K562 (cell line): ENCODE measurements around the gene CCDC137. TPM values are rescaled to one million over a fixed set of nuclear protein-coding genes. Genes with fewer than 3 reads are reported as not detected.

Experiments
- ATAC-seq: fragments of 200-7000 bp; cut with Tn5 transposase; 3 replicates; pipeline ENCODE4 v1.9.1; 2020; ENCODE audit warnings: moderate library complexity
- BruUV-seq: library from RNA; stranded (reverse); fragments of 400-500 nt; replicated peaks from 2 replicates; lab custom pipeline; 2021; lab: Mats Ljungman, UMichigan
- CTCF ChIA-PET: fragments of 300-600 bp; formaldehyde crosslinking; extraction: SDS; loops from one replicate; lab custom pipeline; 2021; ENCODE audit warnings: low intra/inter-chr PET ratio; lab: Yijun Ruan, JAX
- POLR2A ChIA-PET: fragments of 300-600, 350-650 bp; sonication (Branson Sonifier 250); formaldehyde crosslinking; extraction: SDS; loops from one replicate; lab custom pipeline; 2021; ENCODE audit warnings: antibody characterized with exemption, inconsistent platforms; lab: Yijun Ruan, JAX
- DNase-seq, 4 experiments: peaks; one replicate each; pipeline versions ENCODE4 v3.0.0 to v3.0.0-alpha.2; 2011 to 2018; ENCODE audit warnings: low spot score in 3 of 4, mixed read lengths in 3 of 4; ENCODE audit errors: extremely low read depth in 1 of 4
- FAIRE-seq: peaks from 2 replicates; lab custom pipeline; 2011; peaks lifted over from hg19 to GRCh38; lab: Jason Lieb, UNC
- H2AFZ ChIP-seq: 2 replicates; pipeline ENCODE4 v1.6.0; 2011; ENCODE audit warnings: low read depth, low read length, control low read depth, inconsistent platforms
- H3K27ac ChIP-seq: fragments of 200-600 bp; 3 replicates; pipeline ENCODE4 v1.8.0; 2011; ENCODE audit warnings: low read depth, mild to moderate bottlenecking, control low read depth, inconsistent platforms, low read length, moderate library complexity, mixed read lengths; ENCODE audit errors: extremely low read depth
- H3K27me3 ChIP-seq, 2 experiments: fragments of 300-600 bp in 1 of 2; 2 replicates in 1 of 2; 3 replicates in 1 of 2; pipeline versions ENCODE4 v1.6.0 to v1.8.0; 2011; ENCODE audit warnings: inconsistent platforms in 2 of 2, low read length in 2 of 2, mild to moderate bottlenecking in 1 of 2, mixed read lengths in 1 of 2, moderate library complexity in 1 of 2; ENCODE audit not compliant: control insufficient read depth in 2 of 2, insufficient read depth in 2 of 2
- H3K36me3 ChIP-seq: fragments of 300-600 bp; 3 replicates; pipeline ENCODE4 v1.8.0; 2011; ENCODE audit warnings: mild to moderate bottlenecking, low read length, inconsistent platforms; ENCODE audit not compliant: control insufficient read depth, insufficient read depth
- H3K4me1 ChIP-seq, 2 experiments: fragments of 200-600 bp in 1 of 2; replicated peaks in 1 of 2; 2 replicates in 1 of 2; 3 replicates in 1 of 2; pipeline versions ENCODE4 v1.5.1 to v1.8.0; 2011; ENCODE audit warnings: inconsistent platforms in 2 of 2, low read length in 2 of 2, mild to moderate bottlenecking in 1 of 2, mixed read lengths in 1 of 2, moderate library complexity in 1 of 2; ENCODE audit not compliant: control insufficient read depth in 2 of 2, insufficient read depth in 2 of 2
- H3K4me2 ChIP-seq: 2 replicates; pipeline ENCODE4 v1.6.1; 2011; ENCODE audit warnings: low read length, control low read depth, inconsistent platforms, mixed read lengths; ENCODE audit not compliant: insufficient read depth
- H3K4me3 ChIP-seq: fragments of 200-600 bp; sonication (generic), shearing (Covaris generic); 2 replicates; pipeline ENCODE4 v1.5.1; 2016; ENCODE audit warnings: control low read depth, inconsistent platforms
- H3K79me2 ChIP-seq: fragments of 200-600 bp; 3 replicates; pipeline ENCODE4 v1.8.0; 2011; ENCODE audit warnings: low read length, inconsistent platforms; ENCODE audit not compliant: control insufficient read depth, insufficient read depth
- H3K9ac ChIP-seq, 2 experiments: 2 replicates each; pipeline versions ENCODE4 v1.6.0 to v1.6.1; 2011; ENCODE audit warnings: low read depth in 2 of 2, low read length in 2 of 2, control low read depth in 1 of 2, inconsistent platforms in 1 of 2, mild to moderate bottlenecking in 1 of 2, mixed read lengths in 1 of 2; ENCODE audit not compliant: insufficient read depth in 1 of 2
- H3K9me1 ChIP-seq: one replicate; pipeline ENCODE4 v1.6.0; 2011; ENCODE audit warnings: inconsistent platforms, mild to moderate bottlenecking, low read length, moderate library complexity; ENCODE audit not compliant: control insufficient read depth, insufficient read depth
- H3K9me3 ChIP-seq: replicated peaks from 2 replicates; pipeline ENCODE4 v1.5.1; 2011; ENCODE audit warnings: low read depth, low read length, inconsistent platforms; ENCODE audit not compliant: control insufficient read depth, insufficient read depth
- H4K20me1 ChIP-seq: replicated peaks from 2 replicates; pipeline ENCODE4 v1.6.1; 2011; ENCODE audit warnings: low read length, inconsistent platforms, mixed read lengths; ENCODE audit not compliant: control insufficient read depth, insufficient read depth
- CHD7 ChIP-seq: fragments of 200-600 bp; sonication (generic); IDR thresholded peaks from one replicate; pipeline ENCODE4 v1.6.1; 2012; ENCODE audit warnings: mild to moderate bottlenecking, low read depth, low read length, inconsistent platforms
- DPF2 ChIP-seq: fragments of 450-650 bp; IDR thresholded peaks from 2 replicates; pipeline ENCODE4 v1.6.1; 2016
- IRF2 ChIP-seq: sonication (generic); formaldehyde crosslinking; IDR thresholded peaks from 2 replicates; pipeline ENCODE4 v1.8.1; 2022; ENCODE audit warnings: mild to moderate bottlenecking, missing genetic modification reagents
- NCOR1 ChIP-seq: fragments of 450-650 bp; IDR thresholded peaks from 2 replicates; pipeline ENCODE4 v1.6.1; 2016; ENCODE audit warnings: mild to moderate bottlenecking, moderate library complexity
- NFATC3 ChIP-seq: fragments of 450-650 bp; IDR thresholded peaks from 2 replicates; pipeline ENCODE4 v1.6.1; 2017; ENCODE audit warnings: mild to moderate bottlenecking
- RBM34 ChIP-seq: fragments of 200-400 bp; formaldehyde crosslinking; IDR thresholded peaks from 2 replicates; pipeline ENCODE4 v1.6.1; 2018; ENCODE audit warnings: low read length, borderline replicate concordance; ENCODE audit not compliant: insufficient read depth
- SIRT6 ChIP-seq: IDR thresholded peaks from one replicate; pipeline ENCODE4 v1.6.1; 2012; ENCODE audit warnings: low read depth, mild to moderate bottlenecking, control low read depth, inconsistent platforms, low read length, moderate library complexity
- ZNF431 ChIP-seq: sonication (generic); formaldehyde crosslinking; IDR thresholded peaks from 2 replicates; pipeline ENCODE4 v1.8.0; 2022; ENCODE audit warnings: mild to moderate bottlenecking, missing genetic modification reagents
- ZNF507 ChIP-seq: conservative IDR thresholded peaks from 2 replicates; pipeline ENCODE4 v1.6.1; 2017; ENCODE audit warnings: missing genetic modification characterization, missing compliant biosample characterization
- ZNF561 ChIP-seq: fragments of 450-650 bp; formaldehyde crosslinking; conservative IDR thresholded peaks from 2 replicates; pipeline ENCODE4 v1.4.0; 2020; ENCODE audit warnings: mild to moderate bottlenecking, moderate library complexity
- ZNF655 ChIP-seq: fragments of 250-450 bp; sonication (Bioruptor Pico); IDR thresholded peaks from 2 replicates; pipeline ENCODE4 v1.5.0; 2021
- ZNF75A ChIP-seq: fragments of 450-650 bp; formaldehyde crosslinking; IDR thresholded peaks from 2 replicates; pipeline ENCODE4 v1.4.0; 2020; ENCODE audit warnings: mild to moderate bottlenecking
- ZZZ3 ChIP-seq: fragments of 450-650 bp; IDR thresholded peaks from 2 replicates; pipeline ENCODE4 v1.6.1; 2016; ENCODE audit warnings: antibody characterized with exemption, mild to moderate bottlenecking, moderate library complexity
- WGBS: fragments of 100-300 bp; shearing (Covaris generic); methylation state at CpG from one replicate; pipeline ENCODE4 v1.1.6; 2016; ENCODE audit warnings: low coverage, mixed read lengths; ENCODE audit not compliant: insufficient coverage; ENCODE audit errors: missing lambda C conversion rate; 5-methylcytosine and 5-hydroxymethylcytosine counted together
- in situ Hi-C: fragments of 300-500 bp; cut with MboI; formaldehyde crosslinking; loops from 4 replicates; pipeline ENCODE4 v1.15.0; 2018; ENCODE audit warnings: inconsistent platforms, mixed read lengths
- intact Hi-C: fragments of 100-400 bp; cut with micrococcal nuclease; formaldehyde crosslinking; loops from 2 replicates; pipeline ENCODE4 v1.14.2; 2022
- polyA plus RNA-seq, 8 experiments: library from polyadenylated mRNA; depleted of rRNA in 4 of 8; stranded (reverse) in 5 of 8; unstranded in 3 of 8; fragments of >200 nt; fragmentation: Nextera tagmentation in 2 of 8; fragmentation: Illumina TruSeq in 1 of 8; extraction: Ambion mirVana in 2 of 8; extraction: Trizol in 1 of 8; gene quantifications; 2 replicates each; pipeline versions ENCODE4 v1.2.1 to v1.2.3, GENCODE V29; 2011 to 2014; ENCODE audit warnings: inconsistent platforms in 1 of 8, missing spikeins in 1 of 8
- total RNA-seq, 7 experiments: library from RNA; depleted of rRNA in 6 of 7; stranded (reverse); fragments of >200 nt in 6 of 7; fragmentation: Illumina TruSeq in 2 of 7; extraction: Trizol in 2 of 7; gene quantifications; 2 replicates each; pipeline versions ENCODE4 v1.2.1 to v1.2.3, GENCODE V29; 2011 to 2021; ENCODE audit warnings: low replicate concordance in 1 of 7

Gene CCDC137
- total and polyA plus RNA-seq, 9 of the 15 experiments (the other 6 are each of a cell fraction or from before 2014, with no cell fraction given) = 2.3 to 68.1 (median 38.3) TPM

- no peak for FAIRE-seq
- Histone ChIP-seq H3K27me3 (no peaks in the 10 kb centered on the region), H3K4me3 (no peak overlapping the region), H4K20me1 (peaks cover 12% of the 10 kb centered on the region), H3K9ac (no peak overlapping the region; a peak in 1 of 4 replicates), H3K27ac (no peak overlapping the region), H3K79me2 (peaks cover 29% of the 10 kb centered on the region), H3K4me2 (no peak overlapping the region), H2AFZ (no peak overlapping the region), H3K9me3 (no peaks in the 10 kb centered on the region), H3K9me1 (no peaks in the 10 kb centered on the region), H3K4me1 (peaks cover 18 to 81% of the 10 kb centered on the region in 2 experiments), H3K36me3 (peaks cover 64% of the 10 kb centered on the region; the same call in 1 of the 3 replicates)
- DNase-seq = no peak
- 97% methylated on average over 7 of the region's 9 CpGs for WGBS
- intact Hi-C loops (no loop called here), in situ Hi-C loops (no loop called here)
- POLR2A ChIA-PET = interaction anchor here (0.7 kb wide), 1 partner anchor 12 kb away, joined by 3 read pairs; no protein-coding TSS in a partner anchor
- no peak for ATAC-seq
- BruUV-seq = no TSS peak
- CTCF ChIA-PET = no interaction called here
- TF ChIP-seq ZNF431 (CRISPR knock-in tag) (no peak), NCOR1 (no peak), IRF2 (CRISPR knock-in tag) (no peak), ZNF507 (tag) (no peak), ZNF655 (CRISPR knock-in tag) (no peak), ZZZ3 (no peak), SIRT6 (no peak), NFATC3 (no peak), CHD7 (no peak), ZNF561 (CRISPR knock-in tag) (no peak), DPF2 (no peak), RBM34 (no peak), ZNF75A (CRISPR knock-in tag) (no peak)
Observed at GRCh38 chr17:81717766-81718089, 51.2 kb downstream of the CCDC137 start.
